Stimulated activated naive CD8-positive, alpha-beta T cell treated with anti-CD3 and anti-CD28 coated beads, Interleukin-15, Interleukin-2, amounts not matched to agents 100 U/mL and 50 U/mL, for 24 hours (primary cell): ENCODE data around the gene SLC29A2.

Experiments
- ATAC-seq: fragments of 150-1000 bp; cut with Tn5 transposase; one replicate; pipeline ENCODE4 v1.10.0; 2021
- DNase-seq: peaks from one replicate; pipeline ENCODE4 v3.0.0; 2021

Gene SLC29A2

GRCh38 chr11:66371627-66372415 lies at the start of gene SLC29A2:
Gene SLC29A2 (minus strand): TSS chr11:66371760. CDS start chr11:66371591, 169 bp downstream.
- ATAC-seq (peak; percentile 90), DNase-seq (peak; percentile 83)

- ATAC-seq = no peak
These were observed 49.3 kb upstream of the SLC29A2 start, which contains the start of gene NPAS4 for GRCh38 chr11:66420671-66421476. Gene NPAS4 (plus strand): TSS chr11:66421035. CDS start chr11:66421180, 145 bp downstream.

GRCh38 chr11:66419825-66420224 lies 48.3 kb upstream of the SLC29A2 start:
- ATAC-seq (no peak), DNase-seq (peak; percentile 16)

More at GRCh38 chr11:66420671-66421476, 49.3 kb upstream of the SLC29A2 start, which contains the start of gene NPAS4:
- DNase-seq = no peak

- DNase-seq = no peak
- no peak for ATAC-seq
These were observed 47.4 kb upstream of the SLC29A2 start for GRCh38 chr11:66418986-66419308.

GRCh38 chr11:66418168-66418985 lies 46.8 kb upstream of the SLC29A2 start:
- DNase-seq (peak; percentile 81), ATAC-seq (peak; percentile 92)

GRCh38 chr11:66417000-66417399 lies 45.4 kb upstream of the SLC29A2 start:
- DNase-seq = peak; percentile 50
- no peak for ATAC-seq

- ATAC-seq = no peak
These were observed 43.9 kb upstream of the SLC29A2 start for GRCh38 chr11:66415423-66415822.

GRCh38 chr11:66414120-66414934 lies 42.8 kb upstream of the SLC29A2 start:
- ATAC-seq (no peak), DNase-seq (no peak)

More at GRCh38 chr11:66415423-66415822, 43.9 kb upstream of the SLC29A2 start:
- no peak for DNase-seq

GRCh38 chr11:66413167-66413566 lies 41.6 kb upstream of the SLC29A2 start:
- ATAC-seq = no peak
- DNase-seq = no peak

- no peak for DNase-seq
- no peak for ATAC-seq
These were observed 40.5 kb upstream of the SLC29A2 start for GRCh38 chr11:66412110-66412509.

- no peak for DNase-seq
- no peak for ATAC-seq
These were observed 39.8 kb upstream of the SLC29A2 start for GRCh38 chr11:66411323-66411722.

- DNase-seq (no peak), ATAC-seq (no peak)
These were observed 38.6 kb upstream of the SLC29A2 start for GRCh38 chr11:66410191-66410590.

- no peak for ATAC-seq
- DNase-seq = no peak
These were observed 37.7 kb upstream of the SLC29A2 start for GRCh38 chr11:66409226-66409625.

GRCh38 chr11:66408488-66409214 lies 37.1 kb upstream of the SLC29A2 start:
- ATAC-seq = peak; percentile 86

GRCh38 chr11:66407651-66408050 lies 36.1 kb upstream of the SLC29A2 start:
- ATAC-seq (no peak), DNase-seq (no peak)

More at GRCh38 chr11:66408488-66409214, 37.1 kb upstream of the SLC29A2 start:
- peak; percentile 97 for DNase-seq

GRCh38 chr11:66393954-66394353 lies 22.4 kb upstream of the SLC29A2 start:
- no peak for DNase-seq

GRCh38 chr11:66391322-66391721 lies 19.8 kb upstream of the SLC29A2 start:
- DNase-seq (no peak), ATAC-seq (no peak)

More at GRCh38 chr11:66393954-66394353, 22.4 kb upstream of the SLC29A2 start:
- no peak for ATAC-seq

- ATAC-seq = peak; percentile 74
These were observed 17.3 kb upstream of the SLC29A2 start for GRCh38 chr11:66388780-66389386.

GRCh38 chr11:66386171-66387069 lies 14.9 kb upstream of the SLC29A2 start:
- peak; percentile 88 for DNase-seq
- peak; percentile 75 for ATAC-seq

More at GRCh38 chr11:66388780-66389386, 17.3 kb upstream of the SLC29A2 start:
- peak; percentile 73 for DNase-seq
